Gastrocnemius medialis (tissue), 4 donors: ENCODE measurements around the gene PAPPA. TPM values are rescaled to one million over a fixed set of nuclear protein-coding genes. Genes with fewer than 3 reads are reported as not detected.

Experiments used
- ATAC-seq, 2 donors: fragments of 150-250 bp; one replicate each; pipeline ENCODE4 v1.9.1; 2016
- DNase-seq, 2 donors: peaks; one replicate each; pipeline ENCODE4 v3.0.0-alpha.2; 2019
- H3K27ac ChIP-seq, 4 donors: fragments of 200-600 bp; sonication (generic); 1 replicate in 1 of 4; 2 replicates in 3 of 4; pipeline ENCODE4 v1.5.1; 2016 to 2018; ENCODE audit warnings: mild to moderate bottlenecking in 2 of 4, moderate library complexity in 1 of 4
- H3K27me3 ChIP-seq, 3 donors: fragments of 200-600 bp; sonication (generic) in 2 of 3; 1 replicate in 1 of 3; 2 replicates in 2 of 3; pipeline versions ENCODE4 v1.5.1 to v1.6.0; 2016 to 2019; ENCODE audit warnings: mild to moderate bottlenecking in 1 of 3, moderate library complexity in 1 of 3
- H3K36me3 ChIP-seq, 2 donors: fragments of 200-600 bp; sonication (generic) in 1 of 2; one replicate each; pipeline ENCODE4 v1.5.1; 2017 to 2018
- H3K4me1 ChIP-seq, 2 donors: fragments of 200-600 bp; sonication (generic) in 1 of 2; one replicate each; pipeline ENCODE4 v1.5.1; 2016 to 2017; ENCODE audit warnings: mild to moderate bottlenecking in 2 of 2
- H3K4me3 ChIP-seq, 4 donors: fragments of 200-600 bp; sonication (generic) in 3 of 4; 1 replicate in 1 of 4; 2 replicates in 3 of 4; pipeline ENCODE4 v1.5.1; 2016 to 2019; ENCODE audit warnings: mild to moderate bottlenecking in 2 of 4
- H3K9me3 ChIP-seq, 3 donors: fragments of 200-600 bp; sonication (generic) in 2 of 3; 1 replicate in 1 of 3; 2 replicates in 2 of 3; pipeline ENCODE4 v1.5.1; 2016 to 2019
- POLR2A ChIP-seq, 2 donors: fragments of 450-650 bp; IDR thresholded peaks; one replicate each; pipeline ENCODE4 v1.6.1; 2017; ENCODE audit warnings: antibody characterized with exemption in 2 of 2, mild to moderate bottlenecking in 2 of 2, moderate library complexity in 2 of 2
- in situ Hi-C, 4 donors: fragments of 200-750 bp; cut with MboI; loops; one replicate each; pipeline versions ENCODE4 v1.15.0 to v1.8.0; 2017; ENCODE audit warnings: low sequenced_read_pairs in 4 of 4
- intact Hi-C: fragments of 100-400 bp; cut with DNase I; formaldehyde crosslinking; loops from one replicate; pipeline ENCODE4 v1.15.1; 2023; ENCODE audit warnings: low total_unique reads
- total RNA-seq, 4 donors: library from RNA; depleted of rRNA; stranded (reverse); fragments of >200 nt; gene quantifications; one replicate each; pipeline versions ENCODE4 v1.1.0 to v1.2.3, GENCODE V29; 2016
- TF ChIP-seq, protein P1 (sequence below), 5 experiments: fragments of 450-650 bp in 3 of 5; fragments of 200-600 bp in 2 of 5; sonication (generic) in 2 of 5; IDR thresholded peaks in 4 of 5; conservative IDR thresholded peaks in 1 of 5; 1 replicate in 4 of 5; 2 replicates in 1 of 5; pipeline ENCODE4 v1.5.1; 2016 to 2019; ENCODE audit warnings: antibody characterized with exemption in 5 of 5, mild to moderate bottlenecking in 3 of 5, moderate library complexity in 3 of 5

PAPPA gene
- total RNA-seq, 4 donors from 2014 or later, result 0.56 to 2.1 (median 1.4) TPM

DNA sequence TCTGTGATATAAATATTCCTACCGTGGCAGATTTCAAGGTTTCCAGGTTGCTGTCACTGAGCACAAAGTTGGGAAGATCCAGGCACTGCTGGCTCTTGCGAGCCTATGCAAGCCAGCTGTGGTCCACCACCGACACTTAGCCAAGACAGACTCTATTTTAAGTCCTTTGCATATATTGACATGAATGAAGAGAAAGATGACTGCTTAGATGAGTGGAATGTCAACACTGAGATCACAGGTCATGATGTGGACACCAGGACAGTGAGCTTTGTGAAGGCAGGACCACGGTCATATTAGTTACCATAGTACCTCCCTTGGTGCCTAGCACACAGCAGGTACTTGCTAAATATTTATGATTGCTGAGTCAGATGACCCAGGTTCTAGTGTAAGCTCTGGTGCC lies 217.0 kb downstream of the PAPPA start:
- H3K4me1 ChIP-seq, result peaks cover 28 to 33% of the 10 kb centered on the region in 2 donors
- TF ChIP-seq POLR2A (IDR thresholded peaks at IDR 0.05), result no peak
- TF ChIP-seq, protein P1, sequence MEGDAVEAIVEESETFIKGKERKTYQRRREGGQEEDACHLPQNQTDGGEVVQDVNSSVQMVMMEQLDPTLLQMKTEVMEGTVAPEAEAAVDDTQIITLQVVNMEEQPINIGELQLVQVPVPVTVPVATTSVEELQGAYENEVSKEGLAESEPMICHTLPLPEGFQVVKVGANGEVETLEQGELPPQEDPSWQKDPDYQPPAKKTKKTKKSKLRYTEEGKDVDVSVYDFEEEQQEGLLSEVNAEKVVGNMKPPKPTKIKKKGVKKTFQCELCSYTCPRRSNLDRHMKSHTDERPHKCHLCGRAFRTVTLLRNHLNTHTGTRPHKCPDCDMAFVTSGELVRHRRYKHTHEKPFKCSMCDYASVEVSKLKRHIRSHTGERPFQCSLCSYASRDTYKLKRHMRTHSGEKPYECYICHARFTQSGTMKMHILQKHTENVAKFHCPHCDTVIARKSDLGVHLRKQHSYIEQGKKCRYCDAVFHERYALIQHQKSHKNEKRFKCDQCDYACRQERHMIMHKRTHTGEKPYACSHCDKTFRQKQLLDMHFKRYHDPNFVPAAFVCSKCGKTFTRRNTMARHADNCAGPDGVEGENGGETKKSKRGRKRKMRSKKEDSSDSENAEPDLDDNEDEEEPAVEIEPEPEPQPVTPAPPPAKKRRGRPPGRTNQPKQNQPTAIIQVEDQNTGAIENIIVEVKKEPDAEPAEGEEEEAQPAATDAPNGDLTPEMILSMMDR (IDR thresholded peaks at IDR 0.05 in 4 of 5, conservative IDR thresholded peaks at IDR 0.05 in 1 of 5), result no peak
- ATAC-seq, result no peak
- no peaks in the 10 kb centered on the region for H3K36me3 ChIP-seq
- in situ Hi-C loops, result loop anchor here in 2 of 4 donors (25.0 kb wide), 2 partner anchors 192 to 208 kb away; partner anchors contain the start of gene PAPPA (in 1 of the 2)
- H3K4me3 ChIP-seq, result no peak overlapping the region
- H3K27me3 ChIP-seq, result no peaks in the 10 kb centered on the region
- intact Hi-C loops, result no loop called here
- DNase-seq, result no peak
- H3K27ac ChIP-seq, result no peak overlapping the region
- H3K9me3 ChIP-seq, result no peaks in the 10 kb centered on the region

DNA sequence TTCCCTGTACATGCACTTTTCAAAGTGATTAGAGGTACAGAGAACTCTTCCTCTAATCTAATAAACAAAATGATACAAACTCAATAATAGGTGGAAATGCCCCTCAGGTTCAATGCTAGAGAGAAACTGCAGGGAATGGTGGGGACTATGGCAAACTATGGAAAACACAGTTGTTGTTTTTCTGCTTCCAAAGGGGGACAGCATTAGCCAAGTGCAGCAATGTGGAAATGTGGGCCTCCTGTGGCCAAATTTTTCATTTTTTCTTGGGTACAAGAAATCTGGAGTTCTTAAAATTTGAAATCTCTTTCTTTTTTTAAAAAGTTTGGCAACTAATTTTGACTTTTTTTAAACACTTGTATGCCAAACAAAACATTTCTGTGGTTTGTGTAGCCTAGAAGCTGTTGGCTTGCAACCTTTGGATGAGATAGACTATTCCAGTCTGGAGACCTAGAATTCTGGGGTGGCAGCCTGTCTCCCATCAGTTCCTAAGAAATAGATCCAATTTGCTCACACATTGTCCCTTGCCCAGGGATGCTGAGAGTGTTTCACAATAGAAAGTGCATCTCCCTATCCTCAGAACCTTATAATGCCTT lies 218.6 kb downstream of the PAPPA start:
- Histone ChIP-seq H3K4me3 (no peak overlapping the region), H3K9me3 (no peaks in the 10 kb centered on the region), H3K4me1 (peaks cover 15 to 25% of the 10 kb centered on the region in 2 donors), H3K36me3 (no peaks in the 10 kb centered on the region), H3K27ac (no peak overlapping the region), H3K27me3 (no peaks in the 10 kb centered on the region)
- in situ Hi-C loops, result loop anchor here in 2 of 4 donors (25.0 kb wide), 2 partner anchors 190 to 210 kb away; partner anchors contain the start of gene PAPPA (in 1 of the 2)
- ATAC-seq (no peak), DNase-seq (no peak)
- TF ChIP-seq POLR2A (IDR thresholded peaks at IDR 0.05), result no peak
- TF ChIP-seq, protein P1 (IDR thresholded peaks at IDR 0.05 in 4 of 5, conservative IDR thresholded peaks at IDR 0.05 in 1 of 5), result no peak
- intact Hi-C loops, result no loop called here

GRCh38 chr9:116372786-116373185 lies 219.2 kb downstream of the PAPPA start:
- Histone ChIP-seq H3K4me3 (no peak overlapping the region), H3K27ac (no peak overlapping the region), H3K36me3 (no peaks in the 10 kb centered on the region), H3K4me1 (peaks cover 13 to 23% of the 10 kb centered on the region in 2 donors), H3K27me3 (no peaks in the 10 kb centered on the region), H3K9me3 (no peaks in the 10 kb centered on the region)
- no peak for TF ChIP-seq POLR2A (IDR thresholded peaks at IDR 0.05)
- TF ChIP-seq, protein P1 (IDR thresholded peaks at IDR 0.05 in 4 of 5, conservative IDR thresholded peaks at IDR 0.05 in 1 of 5), result no peak
- in situ Hi-C loops, result loop anchor here in 2 of 4 donors (25.0 kb wide), 2 partner anchors 190 to 210 kb away; partner anchors contain the start of gene PAPPA (in 1 of the 2)
- ATAC-seq, result no peak
- intact Hi-C loops, result no loop called here
- no peak for DNase-seq

DNA sequence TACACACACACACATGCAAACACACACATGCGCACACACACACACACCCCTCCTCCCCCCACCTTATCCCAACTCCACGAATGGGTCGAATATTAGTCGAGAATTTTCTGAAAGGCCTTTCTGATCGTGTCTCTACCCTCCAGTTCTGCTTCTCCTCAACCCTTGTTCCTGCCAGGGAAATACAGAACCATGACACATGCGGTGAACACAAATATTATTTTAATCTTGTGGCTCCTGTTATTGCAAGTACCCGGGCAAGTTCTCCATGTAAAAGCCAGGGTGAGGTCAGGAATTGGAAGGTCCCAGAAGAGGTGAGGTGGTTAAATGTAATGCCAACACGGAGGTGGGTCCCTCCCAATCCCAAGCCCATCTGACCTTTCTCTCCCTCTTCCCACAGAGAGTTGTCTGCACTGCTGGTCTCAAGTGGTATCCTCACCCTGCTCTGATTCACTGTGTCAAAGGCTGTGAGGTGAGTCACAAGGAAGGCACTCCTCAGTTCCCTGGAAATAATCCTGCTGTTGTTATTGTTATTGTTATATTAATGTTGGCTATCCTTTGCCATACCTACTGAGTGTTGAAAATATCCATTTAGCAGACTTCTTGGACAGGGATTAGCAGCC lies 223.7 kb downstream of the PAPPA start:
- intact Hi-C loops (no loop called here), in situ Hi-C loops (no loop called here)
- DNase-seq, result no peak
- ATAC-seq, result no peak
- Histone ChIP-seq H3K36me3 (no peaks in the 10 kb centered on the region), H3K9me3 (no peaks in the 10 kb centered on the region), H3K4me1 (no peaks in the 10 kb centered on the region), H3K27me3 (no peaks in the 10 kb centered on the region), H3K27ac (no peak overlapping the region), H3K4me3 (no peak overlapping the region)
- TF ChIP-seq, protein P1 (IDR thresholded peaks at IDR 0.05 in 4 of 5, conservative IDR thresholded peaks at IDR 0.05 in 1 of 5), result no peak
- no peak for TF ChIP-seq POLR2A (IDR thresholded peaks at IDR 0.05)
